H1 (cell line): ENCODE data around the gene STK40. TPM values are rescaled to one million over a fixed set of nuclear protein-coding genes. Genes with fewer than 3 reads are reported as not detected.

Source experiments
- CTCF ChIP-seq, 3 experiments: IDR thresholded peaks; 1 replicate in 2 of 3; 2 replicates in 1 of 3; pipeline versions ENCODE4 v1.5.1 to v1.6.1; 2011; ENCODE audit warnings: low read length in 3 of 3, mild to moderate bottlenecking in 3 of 3, inconsistent platforms in 2 of 3, low read depth in 1 of 3, moderate library complexity in 1 of 3; ENCODE audit not compliant: insufficient read depth in 1 of 3; ENCODE audit errors: control extremely low read depth in 1 of 3
- JUN ChIP-seq: IDR thresholded peaks from 2 replicates; pipeline ENCODE4 v1.6.1; 2011; ENCODE audit warnings: low read depth, mild to moderate bottlenecking, improper control_type of control experiment, low read length
- USF2 ChIP-seq: IDR thresholded peaks from 2 replicates; pipeline ENCODE4 v1.6.1; 2011; ENCODE audit warnings: low read length, improper control_type of control experiment
- polyA plus RNA-seq, 7 experiments: library from polyadenylated mRNA; depleted of rRNA in 3 of 7; stranded (reverse) in 5 of 7; unstranded in 2 of 7; fragments of >200 nt in 5 of 7; fragments of 200-250 nt in 2 of 7; gene quantifications; 1 replicate in 5 of 7; 2 replicates in 1 of 7; 4 replicates in 1 of 7; pipeline versions ENCODE4 v1.2.1 to v1.2.3, GENCODE V29; 2011 to 2013; ENCODE audit warnings: missing spikeins in 2 of 7, mixed read lengths in 2 of 7
- total RNA-seq: library from RNA; stranded (reverse); fragmentation: NEBNext Ultra II Directional; extraction: Animal tissue kit (Norgen Biotek cat#: 25700); gene quantifications from 2 replicates; pipeline ENCODE4 v1.2.1, GENCODE V29; 2021

Gene STK40
- total and polyA plus RNA-seq, 2 of the 8 experiments (the other 6 are each of a cell fraction or from before 2014, with no cell fraction given) = 13.6 to 28.6 TPM

- TF ChIP-seq CTCF (IDR thresholded peaks at IDR 0.05; ENCODE audit: control extremely low read depth in 1 of 3, insufficient read depth in 1 of 3, low read depth in 1 of 3, low read length in 3 of 3) (no peak), JUN (no peak), USF2 (no peak)
Observed at GRCh38 chr1:36419140-36419539, 33.4 kb upstream of the STK40 start (continued).
